SJSA1 (cell line): ENCODE results near the gene IBA57. TPM values are rescaled to one million over a fixed set of nuclear protein-coding genes. Genes with fewer than 3 reads are reported as not detected.
"Not testable (repeated sequence)": the region's sequence is repeated elsewhere in the genome, so short reads cannot be mapped to it uniquely, and the experiment has no call there.

Experiments used
- DNase-seq, 2 experiments: peaks; one replicate each; pipeline ENCODE4 v3.0.0-alpha.2; 2015 to 2020; ENCODE audit warnings: low spot score in 2 of 2, low read depth in 1 of 2
- H3K27ac ChIP-seq: fragments of 250-450 bp; sonication (Bioruptor Pico); 2 replicates; pipeline ENCODE4 v1.5.1; 2020; ENCODE audit warnings: mild to moderate bottlenecking, moderate library complexity
- H3K27me3 ChIP-seq: fragments of 250-450 bp; sonication (Bioruptor Pico); replicated peaks from 2 replicates; pipeline ENCODE4 v1.5.1; 2020; ENCODE audit warnings: mild to moderate bottlenecking, moderate library complexity
- H3K36me3 ChIP-seq: fragments of 250-450 bp; sonication (Bioruptor Pico); 2 replicates; pipeline ENCODE4 v1.5.1; 2020; ENCODE audit warnings: mild to moderate bottlenecking
- H3K4me1 ChIP-seq: fragments of 250-450 bp; sonication (Bioruptor Pico); replicated peaks from 2 replicates; pipeline ENCODE4 v1.6.1; 2021; ENCODE audit warnings: mild to moderate bottlenecking
- H3K4me3 ChIP-seq: fragments of 250-450 bp; sonication (Bioruptor Pico); 2 replicates; pipeline ENCODE4 v1.5.1; 2020; ENCODE audit warnings: mild to moderate bottlenecking
- H3K9me3 ChIP-seq: fragments of 250-450 bp; sonication (Bioruptor Pico); replicated peaks from 2 replicates; pipeline ENCODE4 v1.5.1; 2020; ENCODE audit warnings: mild to moderate bottlenecking
- total RNA-seq: library from RNA; depleted of rRNA; stranded (reverse); fragments of >200 nt; shearing (Covaris generic); gene quantifications from 2 replicates; pipeline ENCODE4 v1.2.3, GENCODE V29; 2014; rRNA removed

Gene IBA57
- total RNA-seq, 1 experiment from 2014 or later = 4.3 TPM

DNA sequence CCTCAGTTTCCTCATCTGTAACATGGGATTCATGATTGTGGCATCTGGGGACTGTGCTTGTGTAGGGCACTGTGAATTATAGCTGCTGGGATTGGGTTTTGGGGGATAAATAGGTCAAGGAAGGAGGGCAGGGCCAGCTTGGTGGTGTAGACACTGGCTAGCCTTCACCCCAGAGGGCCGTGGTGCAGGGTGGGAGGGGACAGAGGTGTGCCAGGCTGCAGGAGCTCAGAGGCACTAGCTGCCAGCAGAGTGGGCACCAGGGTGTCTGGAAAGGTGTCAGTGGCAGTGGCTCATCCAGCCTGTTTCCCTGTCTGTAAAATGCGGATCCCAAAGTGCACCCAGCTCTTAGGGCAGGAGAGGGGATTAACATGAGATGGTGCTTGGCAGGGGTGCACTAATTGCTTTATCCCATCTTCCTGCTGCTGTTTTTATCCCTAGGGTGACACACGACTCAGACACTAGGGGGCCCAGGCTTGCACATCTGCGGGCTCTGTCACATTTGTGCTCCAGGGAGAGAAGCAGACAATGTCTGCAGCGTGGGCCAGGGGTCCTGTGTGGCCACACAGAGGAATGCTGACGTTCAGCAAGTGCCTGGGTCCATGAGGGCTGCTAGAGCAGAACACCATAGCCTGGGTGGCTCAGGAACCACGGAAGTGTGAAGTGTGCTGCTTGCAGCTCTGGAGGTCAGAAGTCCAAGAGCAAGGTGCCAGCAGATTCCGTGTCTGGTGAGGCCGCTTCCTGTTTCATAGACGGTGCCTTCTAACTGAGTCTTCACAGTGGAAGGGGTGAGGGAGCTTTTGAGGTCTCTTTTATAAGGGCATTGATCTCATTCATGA, 61.6 kb downstream of the IBA57 start:
- peak; percentile 12 to 28 for DNase-seq
- Histone ChIP-seq H3K27ac (no peak overlapping the region), H3K4me1 (peaks cover 7% of the 10 kb centered on the region), H3K27me3 (no peaks in the 10 kb centered on the region), H3K4me3 (no peak overlapping the region), H3K9me3 (no peaks in the 10 kb centered on the region), H3K36me3 (no peaks in the 10 kb centered on the region)

DNA sequence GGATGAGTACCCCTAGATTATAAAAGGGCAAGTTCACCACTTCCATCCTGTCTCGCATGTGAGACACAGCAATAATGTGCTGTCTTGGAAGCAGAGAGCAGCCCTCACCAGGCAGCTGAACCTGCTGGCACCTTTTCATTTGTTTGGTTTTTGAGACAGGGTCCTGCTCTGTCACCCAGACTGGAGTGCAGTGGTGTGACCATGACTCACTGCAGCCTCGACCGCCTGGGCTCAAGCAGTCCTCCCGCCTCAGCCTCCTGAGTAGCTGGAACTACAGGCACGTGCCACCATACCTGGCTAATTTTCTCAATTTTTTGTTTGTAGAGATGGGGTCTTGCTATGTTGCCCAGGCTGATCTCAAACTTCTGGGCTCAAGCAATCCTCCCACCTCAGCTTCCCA, 62.5 kb downstream of the IBA57 start:
- DNase-seq = peak in 1 of 2 experiments; percentile 31
- H3K9me3 ChIP-seq, H3K27ac ChIP-seq, H3K4me1 ChIP-seq, H3K27me3 ChIP-seq, H3K4me3 ChIP-seq, H3K36me3 ChIP-seq: not testable (repeated sequence)

DNA sequence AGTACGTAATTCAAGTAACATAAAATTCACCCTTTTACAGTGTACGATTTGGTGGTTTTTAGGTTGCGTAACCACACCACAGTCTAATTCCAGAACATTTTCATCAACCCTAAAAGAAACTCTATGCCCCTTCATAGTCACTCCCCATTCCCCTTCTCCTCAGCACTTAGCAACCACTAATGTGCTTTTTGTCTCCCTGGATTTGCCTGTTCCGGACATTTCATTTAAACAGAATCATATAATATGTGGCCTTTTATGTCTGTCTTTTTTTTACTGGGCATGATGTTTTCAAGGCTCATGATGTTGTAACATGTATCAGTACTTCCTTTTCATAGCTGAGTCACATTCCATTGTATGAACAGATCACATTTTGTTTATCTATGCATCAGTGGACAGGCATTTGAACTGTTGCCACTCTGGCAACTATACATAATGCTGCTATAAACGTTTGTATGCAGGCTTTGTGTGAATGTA, 63.0 kb downstream of the IBA57 start:
- DNase-seq = peak in 1 of 2 experiments; percentile 42
- Histone ChIP-seq H3K27me3 (no peaks in the 10 kb centered on the region), H3K27ac (no peak overlapping the region; the same call in 1 of the 2 replicates)

DNA sequence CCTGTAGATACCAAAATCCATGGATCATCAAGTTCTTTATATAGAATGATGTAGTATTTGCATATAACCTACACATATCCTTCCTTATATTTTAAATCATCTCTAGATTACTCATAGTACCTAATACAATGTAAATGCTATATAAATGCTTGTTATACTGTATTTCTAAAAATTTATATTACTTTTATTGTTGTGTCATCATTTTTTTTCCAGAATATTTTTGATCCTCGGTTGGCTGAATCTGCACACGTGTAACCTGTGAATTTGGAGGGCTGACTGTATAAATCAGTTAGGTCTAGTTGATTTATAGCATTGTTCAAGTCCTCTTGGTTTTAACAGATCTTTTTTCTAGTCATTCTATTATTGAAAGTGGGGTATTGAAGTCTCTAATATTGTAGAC, 65.6 kb downstream of the IBA57 start:
- no peaks in the 10 kb centered on the region for H3K27me3 ChIP-seq
- DNase-seq = no peak
- H3K9me3 ChIP-seq = no peaks in the 10 kb centered on the region
- no peak overlapping the region for H3K27ac ChIP-seq
- H3K4me1 ChIP-seq = peaks cover 7% of the 10 kb centered on the region
- no peaks in the 10 kb centered on the region for H3K36me3 ChIP-seq
- H3K4me3 ChIP-seq = no peak overlapping the region

More for the DNA sequence above, 63.0 kb downstream of the IBA57 start:
- H3K9me3 ChIP-seq = no peaks in the 10 kb centered on the region
- no peaks in the 10 kb centered on the region for H3K36me3 ChIP-seq
- peaks cover 7% of the 10 kb centered on the region for H3K4me1 ChIP-seq
- no peak overlapping the region for H3K4me3 ChIP-seq

Other genes with a start within 250 kb of the IBA57 start
- gene WNT9A, start 217.9 kb upstream of the IBA57 start, total RNA-seq = 1.6 and 3.7 TPM in 2 replicates
- not detected in 2 replicates for gene WNT3A, start 158.8 kb upstream of the IBA57 start, total RNA-seq
- gene ARF1, start 83.1 kb upstream of the IBA57 start, total RNA-seq = 161 and 212 TPM in 2 replicates
- gene C1orf35, start 62.5 kb upstream of the IBA57 start, total RNA-seq = 18.7 and 49.2 TPM in 2 replicates
- 93.4 and 101 TPM in 2 replicates for gene MRPL55, start 56.5 kb upstream of the IBA57 start, total RNA-seq
- 307 and 334 TPM in 2 replicates for gene GUK1, start 25.5 kb upstream of the IBA57 start, total RNA-seq
- gene GJC2, start 15.9 kb upstream of the IBA57 start, total RNA-seq = 2.0 and 2.3 TPM in 2 replicates
- 0.06 and 0.87 TPM in 2 replicates for gene OBSCN, start 42.2 kb downstream of the IBA57 start, total RNA-seq
- 24.3 and 31.1 TPM in 2 replicates for gene TRIM11, start 241.0 kb downstream of the IBA57 start, total RNA-seq